Caco-2 (cell line): Measurements from ENCODE around the gene UCK1. TPM values are rescaled to one million over a fixed set of nuclear protein-coding genes. Genes with fewer than 3 reads are reported as not detected.
"Not testable (repeated sequence)": the region's sequence is repeated elsewhere in the genome, so short reads cannot be mapped to it uniquely, and the experiment has no call there.

Source experiments
- BruUV-seq: library from RNA; stranded (reverse); fragments of 400-500 nt; replicated peaks from 2 replicates; lab custom pipeline; 2021; lab: Mats Ljungman, UMichigan
- CTCF ChIA-PET: fragments of 300-600 bp; sonication (Branson Sonifier 250); formaldehyde crosslinking; loops from one replicate; lab custom pipeline; 2022; ENCODE audit warnings: antibody characterized with exemption; lab: Charles Lee
- POLR2A ChIA-PET: fragments of 300-600 bp; sonication (Branson Sonifier 250); formaldehyde crosslinking; loops from one replicate; lab custom pipeline; 2022; ENCODE audit warnings: antibody characterized with exemption; lab: Charles Lee
- DNase-seq, 2 experiments: peaks; one replicate each; pipeline versions ENCODE4 v3.0.0 to v3.0.0-alpha.2; 2020 to 2022
- H3K27me3 ChIP-seq: replicated peaks from 2 replicates; pipeline ENCODE4 v1.6.0; 2011; ENCODE audit warnings: low read length; ENCODE audit not compliant: control insufficient read depth, insufficient read depth
- H3K36me3 ChIP-seq: 2 replicates; pipeline ENCODE4 v1.5.1; 2011; ENCODE audit warnings: low read length; ENCODE audit not compliant: control insufficient read depth, insufficient read depth
- H3K4me1 ChIP-seq: fragments of 250-450 bp; sonication (Bioruptor Pico); 2 replicates; pipeline ENCODE4 v1.5.1; 2020; ENCODE audit warnings: mild to moderate bottlenecking
- H3K4me3 ChIP-seq: 2 replicates; pipeline ENCODE4 v1.5.1; 2011; ENCODE audit warnings: low read depth, mild to moderate bottlenecking, control low read depth, low read length
- H3K9me3 ChIP-seq: fragments of 250-450 bp; sonication (Bioruptor Pico); 2 replicates; pipeline ENCODE4 v1.5.1; 2020; ENCODE audit warnings: mild to moderate bottlenecking, moderate library complexity
- H3K27ac Mint-ChIP-seq: one replicate; pipeline ENCODE4 v1.8.0; 2022; ENCODE audit warnings: mixed read lengths; ENCODE audit not compliant: unreplicated experiment
- H3K27me3 Mint-ChIP-seq: one replicate; pipeline ENCODE4 v1.8.0; 2022; ENCODE audit warnings: mixed read lengths; ENCODE audit not compliant: insufficient read depth, unreplicated experiment
- H3K36me3 Mint-ChIP-seq: one replicate; pipeline ENCODE4 v1.8.0; 2022; ENCODE audit warnings: mild to moderate bottlenecking, mixed read lengths; ENCODE audit not compliant: insufficient read depth, unreplicated experiment
- H3K4me1 Mint-ChIP-seq: one replicate; pipeline ENCODE4 v1.8.0; 2022; ENCODE audit warnings: low read depth, mixed read lengths; ENCODE audit not compliant: unreplicated experiment
- H3K4me3 Mint-ChIP-seq: one replicate; pipeline ENCODE4 v1.8.0; 2022; ENCODE audit warnings: mild to moderate bottlenecking, moderate library complexity, mixed read lengths; ENCODE audit not compliant: unreplicated experiment
- H3K9me3 Mint-ChIP-seq: one replicate; pipeline ENCODE4 v1.8.0; 2022; ENCODE audit warnings: mixed read lengths; ENCODE audit not compliant: unreplicated experiment
- CTCF ChIP-seq, 2 experiments: fragments of 200-600 bp in 1 of 2; IDR thresholded peaks; 1 replicate in 1 of 2; 2 replicates in 1 of 2; pipeline versions ENCODE4 v1.5.1 to v1.8.0; 2011 to 2022; ENCODE audit warnings: antibody characterized with exemption in 1 of 2, control low read depth in 1 of 2, inconsistent platforms in 1 of 2, low read depth in 1 of 2, low read length in 1 of 2, mild to moderate bottlenecking in 1 of 2, moderate library complexity in 1 of 2; ENCODE audit not compliant: insufficient read depth in 1 of 2, severe bottlenecking in 1 of 2, unreplicated experiment in 1 of 2
- intact Hi-C: fragments of 100-400 bp; cut with micrococcal nuclease; formaldehyde crosslinking; loops from one replicate; pipeline ENCODE4 v1.10.0; 2022; ENCODE audit not compliant: unreplicated experiment
- total RNA-seq: library from RNA; stranded (reverse); gene quantifications from 2 replicates; pipeline ENCODE4 v1.2.3, GENCODE V29; 2022

Gene UCK1
- total RNA-seq, 1 experiment from 2014 or later = 25.7 TPM

- ChIA-PET POLR2A (no interaction called here), CTCF (no interaction called here)
- no TSS peak for BruUV-seq
- DNase-seq = no peak
- Histone ChIP-seq H3K4me1 (peaks cover 3% of the 10 kb centered on the region; the same call in 1 of the 2 replicates), H3K9me3 (no peaks in the 10 kb centered on the region), H3K4me3 (no peak overlapping the region), H3K27me3 (no peaks in the 10 kb centered on the region), H3K36me3 (peaks cover 2% of the 10 kb centered on the region)
- no peak for TF ChIP-seq CTCF (IDR thresholded peaks at IDR 0.05; ENCODE audit: insufficient read depth in 1 of 2, low read depth in 1 of 2, low read length in 1 of 2, severe bottlenecking in 1 of 2, unreplicated experiment in 1 of 2)
- H3K27ac Mint-ChIP-seq = no peak overlapping the region
- no peaks in the 10 kb centered on the region for H3K4me1 Mint-ChIP-seq
- intact Hi-C loops = no loop called here
- H3K9me3 Mint-ChIP-seq = no peaks in the 10 kb centered on the region
- peaks cover 40% of the 10 kb centered on the region for H3K36me3 Mint-ChIP-seq
- no peak overlapping the region for H3K4me3 Mint-ChIP-seq
- H3K27me3 Mint-ChIP-seq = no peaks in the 10 kb centered on the region
Observed at GRCh38 chr9:131516100-131516499, 15.0 kb downstream of the UCK1 start.

GRCh38 chr9:131515559-131516031 lies 15.5 kb downstream of the UCK1 start:
- H3K27ac Mint-ChIP-seq, POLR2A ChIA-PET, H3K4me3 ChIP-seq, H3K4me1 Mint-ChIP-seq, H3K4me1 ChIP-seq, H3K27me3 ChIP-seq, H3K27me3 Mint-ChIP-seq, DNase-seq, CTCF ChIA-PET, H3K4me3 Mint-ChIP-seq, intact Hi-C loops, H3K9me3 ChIP-seq, H3K9me3 Mint-ChIP-seq, H3K36me3 ChIP-seq, BruUV-seq: not testable (repeated sequence)
- H3K36me3 Mint-ChIP-seq = peaks cover 40% of the 10 kb centered on the region

GRCh38 chr9:131513177-131513576 lies 17.9 kb downstream of the UCK1 start:
- no peaks in the 10 kb centered on the region for H3K4me1 Mint-ChIP-seq
- DNase-seq = no peak
- CTCF ChIA-PET = no interaction called here
- no peak overlapping the region for H3K4me3 ChIP-seq
- no peaks in the 10 kb centered on the region for H3K9me3 Mint-ChIP-seq
- H3K36me3 Mint-ChIP-seq = peaks cover 34% of the 10 kb centered on the region
- no peak overlapping the region for H3K4me3 Mint-ChIP-seq
- H3K36me3 ChIP-seq = peaks cover 2% of the 10 kb centered on the region; the same call in 1 of the 2 replicates
- H3K4me1 ChIP-seq = peaks cover 3% of the 10 kb centered on the region; the same call in 1 of the 2 replicates
- no peaks in the 10 kb centered on the region for H3K9me3 ChIP-seq
- BruUV-seq = no TSS peak
- no peaks in the 10 kb centered on the region for H3K27me3 ChIP-seq
- intact Hi-C loops = no loop called here
- no peak for TF ChIP-seq CTCF (IDR thresholded peaks at IDR 0.05; ENCODE audit: insufficient read depth in 1 of 2, low read depth in 1 of 2, low read length in 1 of 2, severe bottlenecking in 1 of 2, unreplicated experiment in 1 of 2)
- H3K27me3 Mint-ChIP-seq = no peaks in the 10 kb centered on the region
- no peak overlapping the region for H3K27ac Mint-ChIP-seq
- POLR2A ChIA-PET = no interaction called here

- Histone ChIP-seq H3K36me3 (peaks cover 5% of the 10 kb centered on the region), H3K9me3 (no peaks in the 10 kb centered on the region), H3K4me3 (no peak overlapping the region), H3K4me1 (peaks cover 3% of the 10 kb centered on the region; the same call in 1 of the 2 replicates), H3K27me3 (no peaks in the 10 kb centered on the region)
- no peak for TF ChIP-seq CTCF (IDR thresholded peaks at IDR 0.05; ENCODE audit: insufficient read depth in 1 of 2, low read depth in 1 of 2, low read length in 1 of 2, severe bottlenecking in 1 of 2, unreplicated experiment in 1 of 2)
- H3K27me3 Mint-ChIP-seq = no peaks in the 10 kb centered on the region
- H3K4me1 Mint-ChIP-seq = no peaks in the 10 kb centered on the region
- no peak for DNase-seq
- intact Hi-C loops = no loop called here
- H3K27ac Mint-ChIP-seq = no peak overlapping the region
- ChIA-PET CTCF (no interaction called here), POLR2A (no interaction called here)
- H3K9me3 Mint-ChIP-seq = no peaks in the 10 kb centered on the region
- BruUV-seq = no TSS peak
- H3K36me3 Mint-ChIP-seq = peaks cover 29% of the 10 kb centered on the region
- H3K4me3 Mint-ChIP-seq = no peak overlapping the region
Observed at GRCh38 chr9:131511880-131512279, 19.2 kb downstream of the UCK1 start.
